Measurements from ENCODE around the gene INPP5F. TPM values are rescaled to one million over a fixed set of nuclear protein-coding genes. Genes with fewer than 3 reads are reported as not detected.

INPP5F gene
- total RNA-seq, 1 donor, result 38.0 TPM

DNA sequence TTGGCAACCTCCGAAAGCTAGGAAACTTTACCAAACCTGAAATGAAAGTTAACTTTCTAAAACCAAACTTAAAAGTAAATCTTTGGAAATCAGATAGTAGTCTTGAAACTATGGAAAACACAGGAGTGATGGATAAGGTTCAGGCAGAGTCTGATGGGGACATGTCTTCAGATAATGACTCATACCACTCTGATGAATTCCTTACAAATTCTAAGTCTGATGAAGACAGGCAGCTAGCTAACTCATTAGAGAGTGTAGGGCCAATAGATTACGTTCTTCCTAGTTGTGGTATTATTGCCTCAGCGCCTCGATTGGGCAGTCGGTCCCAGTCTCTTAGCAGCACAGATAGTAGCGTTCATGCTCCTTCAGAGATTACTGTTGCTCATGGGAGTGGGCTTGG lies 100.9 kb downstream of the INPP5F start:
- no peak overlapping the region for H3K4me3 ChIP-seq (ENCODE audit: low read depth, low read length)
- TF ChIP-seq, protein P1, sequence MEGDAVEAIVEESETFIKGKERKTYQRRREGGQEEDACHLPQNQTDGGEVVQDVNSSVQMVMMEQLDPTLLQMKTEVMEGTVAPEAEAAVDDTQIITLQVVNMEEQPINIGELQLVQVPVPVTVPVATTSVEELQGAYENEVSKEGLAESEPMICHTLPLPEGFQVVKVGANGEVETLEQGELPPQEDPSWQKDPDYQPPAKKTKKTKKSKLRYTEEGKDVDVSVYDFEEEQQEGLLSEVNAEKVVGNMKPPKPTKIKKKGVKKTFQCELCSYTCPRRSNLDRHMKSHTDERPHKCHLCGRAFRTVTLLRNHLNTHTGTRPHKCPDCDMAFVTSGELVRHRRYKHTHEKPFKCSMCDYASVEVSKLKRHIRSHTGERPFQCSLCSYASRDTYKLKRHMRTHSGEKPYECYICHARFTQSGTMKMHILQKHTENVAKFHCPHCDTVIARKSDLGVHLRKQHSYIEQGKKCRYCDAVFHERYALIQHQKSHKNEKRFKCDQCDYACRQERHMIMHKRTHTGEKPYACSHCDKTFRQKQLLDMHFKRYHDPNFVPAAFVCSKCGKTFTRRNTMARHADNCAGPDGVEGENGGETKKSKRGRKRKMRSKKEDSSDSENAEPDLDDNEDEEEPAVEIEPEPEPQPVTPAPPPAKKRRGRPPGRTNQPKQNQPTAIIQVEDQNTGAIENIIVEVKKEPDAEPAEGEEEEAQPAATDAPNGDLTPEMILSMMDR (IDR thresholded peaks at IDR 0.05; ENCODE audit: insufficient read depth, low read depth, low read length), result no peak
- DNase-seq (ENCODE audit: low read depth), result no peak

DNA sequence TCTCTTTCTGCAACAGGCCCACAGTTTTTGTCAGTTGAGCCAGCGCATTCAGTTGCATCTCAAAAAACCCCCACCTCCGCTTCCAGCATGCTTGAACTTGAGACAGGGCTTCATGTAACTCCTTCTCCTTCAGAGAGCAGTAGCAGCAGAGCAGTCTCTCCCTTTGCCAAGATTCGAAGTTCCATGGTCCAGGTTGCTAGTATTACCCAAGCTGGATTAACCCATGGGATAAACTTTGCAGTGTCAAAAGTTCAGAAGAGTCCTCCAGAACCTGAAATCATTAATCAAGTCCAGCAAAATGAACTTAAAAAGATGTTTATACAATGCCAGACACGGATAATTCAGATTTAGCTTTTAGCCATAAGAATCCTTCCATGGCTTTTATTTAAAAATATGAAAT lies 101.6 kb downstream of the INPP5F start:
- no peak for DNase-seq (ENCODE audit: low read depth)
- H3K4me3 ChIP-seq (ENCODE audit: low read depth, low read length), result no peak overlapping the region
- TF ChIP-seq, protein P1 (IDR thresholded peaks at IDR 0.05; ENCODE audit: insufficient read depth, low read depth, low read length), result no peak

DNA sequence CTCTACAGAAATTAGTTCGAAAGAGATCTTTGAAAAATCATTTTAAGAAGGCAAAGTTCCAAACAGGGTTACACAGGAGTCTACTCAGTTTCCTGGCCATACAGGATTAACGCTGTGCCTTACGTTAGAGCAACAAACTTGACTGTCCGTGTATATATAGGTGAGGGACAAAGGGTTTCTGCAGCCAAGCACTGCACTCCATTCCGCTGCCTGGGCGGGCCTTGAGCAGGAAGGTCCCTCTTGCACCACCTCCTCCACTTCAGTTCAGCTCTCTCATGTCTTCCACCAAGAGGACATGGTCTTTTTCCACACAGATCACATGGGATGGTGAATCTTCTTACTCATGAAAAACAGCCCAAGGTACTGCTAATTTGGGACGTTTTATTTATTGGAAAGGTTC lies 103.6 kb downstream of the INPP5F start:
- no peak for DNase-seq (ENCODE audit: low read depth)
- no peak overlapping the region for H3K4me3 ChIP-seq (ENCODE audit: low read depth, low read length)
- TF ChIP-seq, protein P1 (IDR thresholded peaks at IDR 0.05; ENCODE audit: insufficient read depth, low read depth, low read length), result no peak

DNA sequence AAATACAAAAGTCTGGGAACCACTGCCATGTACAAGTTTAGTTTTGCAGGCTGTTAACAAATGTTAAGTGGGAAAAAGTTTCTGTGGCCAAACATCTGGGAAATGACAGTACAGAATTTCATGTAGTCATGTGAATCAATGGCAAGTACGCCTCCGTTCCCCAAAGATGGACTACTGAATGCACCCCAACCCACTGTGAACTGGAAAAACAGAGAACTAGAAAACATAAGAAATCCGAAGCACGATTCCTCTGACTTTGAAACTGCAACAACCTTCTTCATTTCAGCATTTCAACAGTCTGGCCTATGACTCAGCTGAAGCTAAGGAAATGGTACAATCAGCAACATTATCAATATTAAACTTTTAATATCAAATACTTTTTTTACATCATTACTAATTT lies 105.0 kb downstream of the INPP5F start:
- no peak for DNase-seq (ENCODE audit: low read depth)
- TF ChIP-seq, protein P1 (IDR thresholded peaks at IDR 0.05; ENCODE audit: insufficient read depth, low read depth, low read length), result no peak
- no peak overlapping the region for H3K4me3 ChIP-seq (ENCODE audit: low read depth, low read length)

DNA sequence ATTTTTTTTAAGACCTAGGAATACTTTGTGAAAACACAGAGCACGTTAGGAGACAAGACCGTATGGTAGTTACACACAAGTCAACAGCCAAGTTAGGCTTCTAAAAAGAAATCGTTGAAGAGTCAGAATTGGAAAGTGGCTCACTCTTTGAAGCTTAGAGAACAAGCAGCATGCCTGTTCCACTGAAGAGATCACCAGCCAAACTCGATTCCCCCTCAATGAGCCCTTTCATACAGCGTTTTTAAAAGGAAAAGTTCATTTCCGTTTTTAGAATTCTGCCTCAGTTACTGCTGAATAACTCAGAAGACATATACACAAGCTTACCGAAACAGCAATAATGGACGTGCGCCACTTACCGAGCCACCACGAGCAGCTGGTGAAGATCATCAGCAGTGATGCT lies 105.8 kb downstream of the INPP5F start:
- no peak for DNase-seq (ENCODE audit: low read depth)
- no peak overlapping the region for H3K4me3 ChIP-seq (ENCODE audit: low read depth, low read length)
- TF ChIP-seq, protein P1 (IDR thresholded peaks at IDR 0.05; ENCODE audit: insufficient read depth, low read depth, low read length), result no peak

DNA sequence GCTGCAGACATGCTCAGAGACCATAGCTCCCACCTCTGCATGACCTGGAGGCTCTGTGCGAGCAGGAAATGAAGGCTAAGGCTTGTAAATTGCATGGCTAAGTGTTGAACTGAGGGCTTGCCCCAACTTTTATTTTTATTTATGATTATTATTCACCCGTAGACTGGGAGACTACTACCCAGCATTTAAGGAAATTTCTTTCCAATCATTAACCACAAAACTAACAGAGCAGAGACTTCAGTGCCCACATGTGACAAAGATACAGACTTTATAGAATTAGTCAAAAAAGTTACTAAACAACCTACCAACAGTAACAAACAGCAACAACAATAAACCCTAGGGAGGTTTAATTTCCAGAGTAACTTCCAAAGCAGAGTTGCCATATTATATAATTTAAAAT lies 107.1 kb downstream of the INPP5F start:
- TF ChIP-seq, protein P1 (IDR thresholded peaks at IDR 0.05; ENCODE audit: insufficient read depth, low read depth, low read length), result no peak
- no peak overlapping the region for H3K4me3 ChIP-seq (ENCODE audit: low read depth, low read length)
- DNase-seq (ENCODE audit: low read depth), result no peak

DNA sequence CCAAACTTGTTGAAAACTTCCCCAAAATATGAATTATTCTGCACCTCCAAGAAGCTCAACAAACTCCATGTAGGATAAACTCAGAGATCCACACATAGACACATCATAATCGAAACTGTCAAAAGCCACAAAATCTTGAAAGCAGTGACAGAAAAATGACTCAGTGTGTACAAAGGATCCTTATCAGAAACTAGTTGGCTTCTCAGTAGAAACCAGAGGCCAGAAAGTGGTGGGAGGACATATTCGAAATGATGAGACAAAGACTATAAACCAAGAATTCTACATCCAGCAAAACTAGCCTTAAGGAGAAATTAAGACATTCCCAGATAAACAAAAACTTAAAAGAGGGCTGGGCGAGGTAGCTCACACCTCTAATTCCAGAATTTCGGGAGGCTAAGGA lies 108.3 kb downstream of the INPP5F start:
- H3K4me3 ChIP-seq (ENCODE audit: low read depth, low read length), result no peak overlapping the region
- TF ChIP-seq, protein P1 (IDR thresholded peaks at IDR 0.05; ENCODE audit: insufficient read depth, low read depth, low read length), result no peak

More for the DNA sequence above, 108.3 kb downstream of the INPP5F start:
- no peak for DNase-seq (ENCODE audit: low read depth)

Data from fibroblast of villous mesenchyme (primary cell).